ENCODE data around the gene MED20. TPM values are rescaled to one million over a fixed set of nuclear protein-coding genes. Genes with fewer than 3 reads are reported as not detected.

The MED20 gene
- total RNA-seq, 1 experiment from 2014 or later, result 31.1 TPM

DNA sequence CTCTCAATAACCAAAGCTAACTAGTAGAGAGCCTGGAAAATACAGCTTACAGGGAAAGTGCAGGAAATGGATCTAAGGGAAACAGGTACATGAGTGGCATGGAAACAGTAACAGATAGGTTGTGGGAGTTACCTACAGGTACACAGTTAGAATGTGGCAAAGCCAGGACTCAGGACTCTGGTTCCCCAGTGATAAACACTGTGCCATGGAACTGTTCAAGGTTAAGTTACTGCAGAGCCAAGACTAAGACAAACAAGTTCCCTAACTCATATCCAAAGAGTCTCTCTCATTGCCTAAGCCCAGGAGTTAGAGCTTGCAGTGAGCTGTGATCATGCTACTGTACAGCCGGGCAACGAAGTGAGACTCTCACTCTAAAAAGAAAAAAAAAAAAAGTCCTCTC, 6.6 kb downstream of the MED20 start:
- no peak for DNase-seq (ENCODE audit: low spot score)

DNA sequence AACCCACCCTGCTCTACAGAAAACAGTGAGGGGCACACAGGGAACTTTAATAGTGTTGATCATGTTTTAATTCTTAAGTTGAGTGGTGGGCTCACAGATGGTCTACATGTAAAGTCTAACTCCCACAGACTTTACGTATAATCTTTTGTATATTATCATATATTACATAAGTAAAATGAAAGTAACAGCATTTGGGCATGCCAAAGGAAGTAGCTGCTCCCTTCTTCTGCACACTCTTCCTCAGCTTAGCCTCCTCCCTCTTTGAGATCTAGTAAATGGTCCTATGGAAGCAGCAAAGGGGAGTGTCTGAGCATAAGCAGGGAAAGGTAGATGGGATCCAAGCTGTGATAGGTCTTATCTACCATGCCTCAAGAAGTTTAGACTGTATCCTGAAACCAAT, 11.2 kb downstream of the MED20 start:
- no peak for DNase-seq (ENCODE audit: low spot score)

DNA sequence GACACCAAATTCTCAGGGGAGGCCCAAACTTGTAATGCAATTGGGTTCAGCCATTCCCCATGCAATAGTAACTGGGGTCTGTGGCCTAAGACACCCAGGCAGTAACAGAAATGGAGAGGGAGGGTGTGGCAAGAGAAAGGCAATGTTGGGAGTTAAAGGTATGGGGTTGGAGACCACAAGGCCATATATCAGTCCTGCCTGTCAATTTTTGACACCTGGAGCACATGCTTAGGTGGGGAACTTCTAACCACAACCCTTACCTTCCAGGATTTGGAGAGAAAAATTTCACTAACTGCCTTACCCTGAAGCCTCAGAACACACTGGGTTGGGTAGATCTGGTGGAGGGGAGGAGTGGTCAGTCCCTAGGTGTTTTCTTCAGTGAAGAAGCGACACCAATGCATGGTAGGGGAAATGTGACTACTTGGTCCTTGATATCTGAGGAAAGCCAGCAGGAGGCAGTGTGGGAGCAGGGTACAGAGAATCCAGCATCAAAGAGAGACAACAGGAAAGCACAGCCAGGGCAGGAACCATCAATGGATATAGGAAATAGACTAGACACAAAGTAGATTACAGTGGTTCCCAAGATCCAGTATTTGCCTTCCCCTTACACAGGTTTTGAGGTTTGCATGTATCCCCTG, 18.9 kb downstream of the MED20 start:
- no peak for DNase-seq (ENCODE audit: low spot score)

DNA sequence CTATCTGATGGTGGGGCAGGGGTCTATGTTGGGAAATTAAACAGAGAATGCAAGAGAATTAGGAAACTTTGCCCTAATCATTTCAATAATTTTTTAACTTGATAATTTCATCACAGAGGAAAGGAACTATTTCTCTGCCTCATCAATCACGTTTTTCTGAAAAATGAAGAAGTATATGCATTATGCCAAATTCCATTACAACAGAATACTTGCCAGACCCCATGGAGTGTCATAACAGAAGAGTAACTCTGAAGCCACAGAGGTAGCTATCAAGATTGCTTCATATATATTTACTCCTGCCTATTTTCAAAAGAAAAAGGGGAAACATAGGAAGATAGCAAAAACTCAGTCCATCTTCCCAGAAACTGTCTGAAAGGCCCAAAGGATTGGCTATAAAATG, 20.1 kb downstream of the MED20 start:
- no peak for DNase-seq (ENCODE audit: low spot score)

DNA sequence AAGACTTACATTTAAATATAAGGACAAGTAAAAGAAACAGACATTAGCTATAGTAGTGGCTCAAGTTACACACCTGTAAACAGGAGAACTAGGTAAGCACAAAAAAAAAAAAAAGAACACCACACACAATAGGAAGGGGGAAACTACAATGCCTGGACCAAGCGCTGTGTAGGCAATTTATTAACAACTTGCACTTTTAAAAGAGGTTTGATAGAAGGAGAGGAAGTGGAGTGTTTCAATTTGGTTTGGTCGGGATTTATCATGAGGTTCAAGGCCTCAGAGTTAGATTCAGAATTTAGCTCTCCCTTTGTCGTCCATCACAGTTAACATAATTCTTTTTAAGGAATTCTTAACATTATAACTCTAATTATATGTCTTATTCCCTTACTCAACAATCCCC, 24.7 kb downstream of the MED20 start:
- no peak for DNase-seq (ENCODE audit: low spot score)

DNA sequence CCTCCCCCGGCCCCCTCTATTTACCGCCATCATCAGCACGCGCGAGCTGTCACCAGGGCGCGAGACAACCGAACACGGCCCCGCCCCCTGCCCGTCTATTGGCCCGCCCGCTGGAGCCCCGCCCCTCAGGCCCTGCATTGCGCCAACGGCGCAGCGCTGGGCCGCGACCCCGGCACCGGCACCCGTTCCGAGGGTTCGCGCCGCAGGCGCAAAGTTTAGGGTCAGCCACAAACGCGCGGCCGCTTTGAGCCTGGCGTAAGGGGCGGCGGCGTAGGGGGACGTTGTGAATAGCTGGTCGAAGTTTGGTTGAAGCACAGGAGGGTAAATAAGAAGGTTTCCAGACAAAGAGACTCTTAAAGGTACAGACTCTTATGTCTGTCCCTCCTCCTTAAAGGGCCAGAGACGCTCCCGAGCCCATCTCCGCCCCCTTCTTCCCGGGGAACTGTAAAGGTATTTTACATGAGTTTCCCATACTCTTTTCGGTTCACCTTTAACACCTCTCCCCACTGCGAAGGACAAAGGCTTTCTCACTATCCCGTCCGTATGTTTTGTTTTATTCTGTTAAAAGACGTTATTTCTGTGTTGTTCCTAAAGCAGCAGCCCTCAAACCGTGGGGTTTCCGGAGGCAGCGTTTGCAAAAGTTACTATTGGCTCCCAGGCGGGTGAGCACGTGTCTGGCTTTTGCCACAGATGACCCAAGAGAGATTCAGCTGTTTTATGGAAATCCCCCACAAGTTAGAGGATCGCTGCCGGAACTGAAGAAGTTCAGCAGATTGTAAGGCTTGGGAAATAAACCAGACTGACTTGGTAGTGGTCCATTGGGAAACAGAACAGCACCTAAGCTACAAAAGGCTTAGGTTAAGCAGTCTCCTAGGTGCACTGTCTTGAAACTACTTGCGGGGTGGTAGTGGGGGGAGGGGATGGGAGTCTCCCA, 25.4 kb downstream of the MED20 start, which contains the start of gene USP49:
Gene USP49, minus strand, starts transcription at position 76 of the 934 bp plus-strand sequence. CDS start 88,392 bp downstream, outside the sequence.
- DNase-seq (ENCODE audit: low spot score), result peak; percentile 68

DNA sequence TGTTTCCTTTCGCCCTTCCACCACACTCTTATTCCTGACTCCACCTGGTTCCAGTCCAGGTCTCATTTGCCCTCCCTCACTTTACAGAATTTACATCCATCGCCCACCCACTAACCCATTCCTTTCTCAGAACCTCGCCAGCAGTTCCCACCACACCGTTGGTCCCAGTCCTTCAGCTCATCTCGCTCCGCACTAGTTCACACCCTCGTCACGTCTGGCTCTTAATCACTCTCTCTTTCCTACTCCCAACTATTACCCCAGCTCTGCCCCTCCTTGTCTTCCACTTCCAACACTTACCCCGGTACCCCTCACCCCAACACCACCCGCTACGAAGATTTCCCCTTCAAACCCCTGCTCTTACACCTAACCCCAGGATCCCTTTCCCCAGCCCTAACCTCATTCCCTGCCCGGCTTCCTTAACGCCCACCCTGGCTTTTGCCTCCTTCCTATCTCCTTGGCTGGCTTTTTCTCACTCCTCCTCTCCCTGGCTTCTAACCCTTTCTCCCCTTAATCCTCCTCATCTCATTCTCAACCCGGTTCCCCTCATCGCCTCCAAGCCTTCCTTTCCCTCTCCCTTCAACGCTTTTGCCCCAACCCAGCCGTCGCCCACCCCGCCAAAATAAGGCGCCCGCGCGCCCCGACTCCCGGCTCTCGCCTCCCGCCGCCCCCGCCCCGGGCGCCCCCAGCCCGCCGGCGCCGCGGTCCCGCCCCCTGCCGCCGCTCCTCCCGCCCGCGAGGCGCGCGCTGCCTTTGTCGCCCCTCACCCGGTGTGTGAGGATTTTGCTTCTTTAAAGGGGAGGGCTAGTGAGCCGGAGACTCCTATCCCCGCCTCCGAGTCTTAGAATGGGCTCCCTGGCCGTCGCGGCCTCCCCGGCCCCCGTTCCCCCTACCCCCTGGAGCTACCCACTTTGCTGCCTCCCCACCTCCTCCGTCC, 26.3 kb downstream of the MED20 start:
- DNase-seq (ENCODE audit: low spot score), result peak; percentile 13

DNA sequence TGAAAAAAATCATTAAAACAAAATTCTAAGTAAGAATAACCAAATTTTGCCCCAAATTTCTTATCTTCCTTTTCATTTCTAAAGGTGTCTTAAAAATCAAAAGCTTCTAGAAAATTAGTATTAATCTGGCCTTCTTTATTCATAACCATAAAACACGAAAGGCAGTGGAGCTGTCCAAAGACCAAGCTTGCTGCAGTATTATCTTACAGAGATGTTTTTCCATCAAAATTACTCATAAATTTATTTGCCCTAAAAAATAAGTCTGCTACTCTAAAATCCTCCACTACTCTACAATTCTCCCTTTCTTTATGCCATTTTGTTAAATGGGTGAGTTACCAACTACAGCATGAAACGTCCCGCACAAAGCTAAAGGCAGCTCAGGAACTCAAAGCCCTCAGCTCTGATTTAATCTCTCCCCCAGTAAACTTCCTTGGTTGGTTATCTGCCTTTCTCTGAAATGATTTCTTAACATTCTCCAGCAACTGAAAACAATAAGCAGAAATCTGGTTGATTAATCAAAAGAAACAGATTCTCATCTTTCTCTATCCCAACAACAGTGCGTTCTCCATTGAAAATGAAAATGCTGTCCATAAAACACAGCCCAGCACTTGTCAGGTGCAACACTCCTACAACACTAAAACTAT, 27.9 kb downstream of the MED20 start:
- no peak for DNase-seq (ENCODE audit: low spot score)

DNA sequence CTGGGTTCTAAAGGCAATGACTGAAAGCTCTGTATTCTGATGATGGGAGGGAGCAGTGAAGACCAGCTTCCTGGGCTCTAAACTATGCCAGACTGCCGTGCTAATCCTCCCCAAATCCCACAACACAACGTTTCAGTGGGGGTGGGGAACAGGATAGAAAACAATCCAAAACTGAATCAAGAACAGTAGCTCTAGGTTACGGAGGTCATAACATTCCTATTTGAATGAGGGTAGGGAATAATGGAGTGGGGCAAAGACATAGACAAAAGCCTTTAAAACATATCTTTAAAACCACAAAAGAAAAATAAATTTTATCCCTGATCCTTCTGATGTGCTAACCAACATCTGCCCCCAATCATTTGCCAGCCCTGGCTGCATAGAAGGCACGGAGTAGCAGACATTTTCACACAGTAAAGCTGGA, 33.6 kb downstream of the MED20 start:
- DNase-seq (ENCODE audit: low spot score), result no peak

DNA sequence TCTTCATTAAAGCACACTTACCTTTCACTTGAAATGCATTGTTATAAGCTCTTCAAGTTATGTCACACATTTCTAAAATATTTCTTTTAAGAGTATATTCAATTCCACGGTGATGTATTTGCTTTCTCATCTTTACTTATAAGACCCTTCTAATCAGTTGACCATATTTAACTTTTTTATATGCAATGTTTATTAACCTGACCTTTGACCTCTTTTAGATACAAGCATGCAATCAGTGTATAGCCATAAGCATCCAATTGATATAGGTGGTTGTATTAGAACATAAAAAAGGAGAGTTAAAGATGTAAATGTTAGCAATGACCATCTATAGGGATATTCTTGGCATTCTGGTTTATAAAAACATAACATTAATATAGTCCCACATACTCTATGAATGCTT, 35.0 kb downstream of the MED20 start:
- DNase-seq (ENCODE audit: low spot score), result no peak

DNA sequence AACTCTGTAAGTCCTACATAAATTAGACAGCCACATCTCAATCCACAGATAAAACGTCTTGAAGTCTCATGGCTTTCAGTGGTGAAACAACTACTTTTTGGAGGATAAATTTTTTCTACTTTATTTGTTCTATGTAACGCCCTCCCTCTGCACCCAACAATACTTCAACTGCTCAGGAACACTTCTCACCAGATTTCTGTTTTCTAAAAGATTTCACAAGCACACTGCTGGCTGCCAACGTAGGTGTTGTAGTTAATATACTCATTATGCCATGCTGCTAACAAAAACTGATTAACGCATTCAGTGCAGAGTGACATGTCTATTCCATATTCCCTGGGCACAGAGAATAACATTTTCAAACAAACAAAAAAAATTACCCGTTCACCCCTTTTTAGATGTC, 36.0 kb downstream of the MED20 start:
- no peak for DNase-seq (ENCODE audit: low spot score)

DNA sequence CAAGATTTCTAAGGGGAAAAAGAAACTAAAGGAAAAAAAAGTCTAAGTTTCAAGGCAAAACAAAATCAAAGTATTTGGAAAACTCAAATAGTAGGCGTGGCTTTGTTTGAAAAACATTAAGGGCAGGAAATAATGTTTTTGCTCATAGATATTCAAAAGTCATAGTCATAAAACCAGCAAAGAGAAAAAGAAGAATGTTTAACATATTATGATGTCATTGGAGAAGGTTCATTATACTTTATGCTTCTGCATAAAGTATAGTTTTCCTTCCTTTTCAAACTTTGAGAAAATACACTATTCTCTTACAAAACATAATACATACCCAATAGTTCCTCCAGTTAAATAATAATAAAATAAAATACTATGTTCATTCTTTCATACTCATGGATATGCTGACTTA, 39.4 kb downstream of the MED20 start:
- no peak for DNase-seq (ENCODE audit: low spot score)

DNA sequence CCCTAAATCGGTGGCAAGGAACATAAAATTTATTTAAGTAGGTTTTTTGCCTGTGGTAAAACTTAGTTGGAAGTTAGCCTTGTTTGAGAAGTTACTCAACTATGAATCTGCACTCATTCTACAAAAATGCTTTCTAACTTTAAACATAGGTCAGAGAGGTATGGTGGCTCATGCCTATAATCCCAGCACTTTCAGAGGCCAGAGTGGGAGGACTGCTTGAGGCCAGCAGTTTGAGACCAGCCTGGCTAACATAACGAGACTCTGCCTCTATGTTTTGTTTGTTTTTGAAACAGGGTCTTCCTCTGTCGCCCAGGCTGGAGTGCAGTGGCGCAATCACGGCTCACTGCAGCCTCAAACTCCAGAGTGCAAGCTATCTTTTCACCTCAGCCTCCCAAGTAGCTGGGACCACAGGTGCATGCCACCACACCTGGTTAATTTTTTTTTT, 42.0 kb downstream of the MED20 start:
- DNase-seq (ENCODE audit: low spot score), result no peak

DNA sequence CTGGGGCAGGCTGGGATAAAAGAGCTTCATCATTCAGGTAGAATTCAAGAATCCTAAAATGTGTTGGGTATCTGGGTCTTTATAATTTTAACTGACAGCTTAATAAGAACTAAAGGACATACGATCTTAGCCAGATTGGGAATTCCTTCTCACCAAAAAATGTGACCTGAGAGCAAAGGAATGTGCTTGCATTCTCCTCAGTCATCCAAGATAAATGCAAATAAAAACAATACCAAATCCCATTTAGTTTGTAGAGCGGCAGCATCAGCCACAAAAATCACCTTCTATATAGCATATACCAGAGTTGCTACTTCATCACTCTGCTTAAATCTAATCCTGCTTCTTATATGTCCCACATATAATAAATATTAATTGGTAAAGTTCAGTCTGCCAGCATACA, 42.7 kb downstream of the MED20 start:
- DNase-seq (ENCODE audit: low spot score), result peak; percentile 42

DNA sequence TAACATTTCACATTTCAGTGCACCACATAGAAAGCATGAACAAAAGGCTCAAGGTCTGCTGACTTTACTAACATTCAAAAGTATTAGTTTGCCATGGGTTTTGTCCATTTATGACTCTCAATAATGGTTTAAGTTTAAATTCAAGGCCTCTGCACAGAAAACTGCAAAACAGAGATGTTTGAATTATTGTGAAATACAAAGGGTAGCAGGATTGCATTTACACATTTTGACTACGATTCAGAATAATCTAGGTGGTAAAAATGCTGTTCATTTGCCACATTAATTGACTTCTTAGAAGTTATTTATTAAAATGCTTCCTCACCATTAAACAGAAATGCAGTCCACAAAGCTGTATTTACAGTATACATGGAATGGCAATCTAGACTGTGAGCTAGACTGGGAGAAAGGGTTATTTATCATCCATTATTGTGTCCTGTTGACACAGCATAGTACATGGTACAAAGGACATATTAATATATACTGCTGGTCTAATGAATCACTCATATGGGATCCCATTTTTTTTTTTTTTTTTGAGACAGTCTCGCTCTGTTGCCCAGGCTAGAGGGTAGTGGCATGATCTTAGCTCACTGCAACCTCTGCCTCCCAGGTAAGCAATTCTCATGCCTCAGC, 43.8 kb downstream of the MED20 start:
- no peak for DNase-seq (ENCODE audit: low spot score)

DNA sequence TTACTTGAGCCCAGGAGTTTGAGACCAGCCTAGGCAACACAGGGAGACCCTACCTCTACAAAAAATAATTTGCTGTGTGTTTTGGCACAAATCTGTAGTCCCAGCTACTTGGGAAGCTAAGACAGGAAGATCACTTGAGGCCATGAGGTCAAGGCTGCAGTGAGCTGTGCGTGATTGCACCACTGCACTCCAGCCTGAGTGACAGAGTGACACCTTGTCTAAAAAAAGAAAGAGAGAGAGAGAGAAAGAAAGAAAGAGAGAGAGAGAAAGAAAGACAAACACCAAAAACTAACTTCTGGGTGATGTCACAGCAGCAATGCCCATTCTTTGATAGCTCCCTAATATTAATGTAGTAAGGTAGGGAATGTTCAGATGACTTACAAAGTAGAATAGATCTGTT, 46.2 kb downstream of the MED20 start:
- DNase-seq (ENCODE audit: low spot score), result no peak

DNA sequence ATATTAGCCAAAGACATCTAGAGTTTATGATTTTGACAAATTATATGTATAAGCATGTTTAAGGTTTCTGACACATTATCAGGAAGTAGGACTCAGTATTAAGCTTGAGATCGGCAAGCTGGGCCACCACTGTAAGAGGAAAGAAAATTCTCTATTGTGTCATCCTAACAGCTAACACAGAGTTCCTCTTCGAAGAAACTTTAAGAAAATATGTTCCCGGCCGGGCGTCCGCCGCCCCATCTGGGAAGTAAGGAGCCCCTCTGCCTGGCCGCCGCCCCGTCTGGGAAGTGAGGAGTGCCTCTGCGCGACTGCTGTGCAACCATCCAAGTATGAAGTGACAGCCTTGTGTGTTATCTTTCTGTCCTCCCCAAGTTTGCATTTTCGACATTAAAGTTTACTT, 48.8 kb downstream of the MED20 start:
- no peak for DNase-seq (ENCODE audit: low spot score)

DNA sequence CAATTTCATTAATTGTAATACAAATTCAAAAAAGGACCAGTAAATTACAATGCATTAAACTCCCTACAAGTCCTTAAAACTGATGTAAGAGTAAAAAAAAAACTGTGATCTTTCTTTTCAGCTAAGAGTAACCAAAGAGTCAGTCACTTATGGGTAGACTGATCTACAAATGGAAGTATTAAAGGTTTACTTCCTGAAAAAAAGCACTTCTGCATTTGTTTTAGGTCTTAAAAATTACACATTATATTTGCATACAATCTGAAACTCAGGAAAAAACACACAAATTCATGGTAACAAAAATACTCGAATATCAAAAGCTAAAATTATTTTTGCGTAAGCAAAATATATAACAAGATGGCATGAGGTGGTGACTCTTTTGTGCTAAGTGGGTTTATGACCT, 49.2 kb downstream of the MED20 start:
- no peak for DNase-seq (ENCODE audit: low spot score)

DNA sequence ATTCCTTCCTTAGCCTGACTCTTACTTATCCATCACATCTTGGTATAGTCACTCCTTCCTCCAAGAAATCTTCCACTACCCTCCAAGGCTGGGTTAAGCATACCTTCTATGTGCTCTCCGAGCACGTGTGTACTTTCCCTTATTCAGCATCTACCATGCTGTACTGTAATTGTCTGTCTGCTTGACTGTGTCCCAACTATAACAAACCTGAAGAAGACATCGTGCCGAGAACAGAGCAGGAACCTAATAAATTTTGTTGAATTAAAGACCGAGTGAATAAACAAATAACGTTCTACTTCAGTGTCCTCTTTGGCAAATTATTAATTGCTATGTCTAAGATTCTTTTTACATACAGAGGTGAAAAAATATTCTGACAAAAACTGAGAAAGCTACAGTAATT, 61.6 kb downstream of the MED20 start:
- no peak for DNase-seq (ENCODE audit: low spot score)

DNA sequence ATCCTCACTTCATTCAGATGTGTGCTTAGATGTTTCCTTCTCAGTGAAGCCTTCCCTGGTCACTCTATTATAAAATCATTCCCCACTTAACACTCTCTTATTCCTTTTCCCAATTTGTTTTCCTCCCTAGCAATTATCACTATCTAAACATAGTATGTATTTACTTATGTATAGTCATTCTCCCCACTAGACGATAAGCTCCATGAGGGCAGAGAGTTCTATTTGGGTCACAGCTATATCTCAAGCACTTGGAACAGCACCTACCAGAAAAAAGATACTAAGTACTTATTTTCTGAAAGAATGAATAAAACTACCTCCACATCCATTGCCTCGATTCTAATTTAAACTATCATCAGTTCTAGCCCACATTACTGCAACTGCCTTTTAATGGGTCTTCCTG, 62.2 kb downstream of the MED20 start:
- no peak for DNase-seq (ENCODE audit: low spot score)

All from A172 (cell line).